ENCODE results near the gene PSMA2. TPM values are rescaled to one million over a fixed set of nuclear protein-coding genes. Genes with fewer than 3 reads are reported as not detected.
A peak's percentile ranks its signal among the peaks of the same experiment; 100 is the strongest.

PSMA2 gene
- polyA plus RNA-seq, 3 donors = 51.8 to 294 (median 283) TPM

GRCh38 chr7:42928754-42929153 is 3.2 kb downstream of the PSMA2 start:
- Histone ChIP-seq H3K79me2 (ENCODE audit: insufficient read depth, low read length) (peaks cover 85% of the 10 kb centered on the region), H4K20me1 (ENCODE audit: insufficient read depth, low read length) (peaks cover 45% of the 10 kb centered on the region), H3K4me3 (replicated peaks in 1 of 3; ENCODE audit: low read depth in 2 of 3, low read length in 3 of 3) (no peak overlapping the region), H3K9ac (ENCODE audit: insufficient read depth, low read length, poor library complexity, severe bottlenecking) (no peak overlapping the region), H3K27me3 (ENCODE audit: control insufficient read depth in 2 of 2, insufficient read depth in 2 of 2, low read length in 2 of 2) (no peaks in the 10 kb centered on the region), H3K27ac (ENCODE audit: low read depth in 1 of 2, low read length in 2 of 2) (no peak overlapping the region), H3K9me3 (replicated peaks in 1 of 2; ENCODE audit: control insufficient read depth in 1 of 2, insufficient read depth in 1 of 2, low read length in 2 of 2) (no peaks in the 10 kb centered on the region), H2AFZ (ENCODE audit: insufficient read depth, low read depth, low read length, poor library complexity, severe bottlenecking) (no peak overlapping the region), H3K36me3 (replicated peaks in 1 of 2; ENCODE audit: control insufficient read depth in 1 of 2, insufficient read depth in 2 of 2, low read length in 2 of 2) (peaks cover 22 to 26% of the 10 kb centered on the region in 2 donors), H3K4me2 (replicated peaks; ENCODE audit: extremely low read depth, low read length, poor library complexity, severe bottlenecking) (no peak overlapping the region), H3K4me1 (ENCODE audit: control insufficient read depth in 1 of 2, insufficient read depth in 2 of 2, low read length in 2 of 2) (peaks cover 36 to 51% of the 10 kb centered on the region in 2 donors)
- Mint-ChIP-seq H3K36me3 (peaks cover 21 to 25% of the 10 kb centered on the region in 2 donors), H3K27ac (peak overlapping the region in 3 of 7 donors; percentile 55 to 61 (median 56)), H3K9me3 (peaks cover 0 to 3% (median 0%) of the 10 kb centered on the region in 7 donors), H3K4me1 (peaks cover 61% of the 10 kb centered on the region), H3K27me3 (ENCODE audit: low read depth in 3 of 3) (no peaks in the 10 kb centered on the region), H3K4me3 (no peak overlapping the region)
- TF ChIP-seq CTCF (IDR thresholded peaks at IDR 0.05) = no peak
- DNase-seq = no peak
- intact Hi-C loops (cut with micrococcal nuclease) = no loop called here
- WGBS (ENCODE audit: insufficient coverage) = 100% methylated on average over 1 of the region's 3 CpGs

GRCh38 chr7:42926204-42926603 is 5.8 kb downstream of the PSMA2 start:
- Mint-ChIP-seq H3K4me1 (peaks cover 48% of the 10 kb centered on the region), H3K9me3 (no peaks in the 10 kb centered on the region), H3K4me3 (no peak overlapping the region), H3K36me3 (peaks cover 44 to 48% of the 10 kb centered on the region in 2 donors), H3K27me3 (ENCODE audit: low read depth in 3 of 3) (no peaks in the 10 kb centered on the region), H3K27ac (peak overlapping the region in 4 of 7 donors; percentile 3 to 50 (median 37))
- Histone ChIP-seq H3K27me3 (ENCODE audit: control insufficient read depth in 2 of 2, insufficient read depth in 2 of 2, low read length in 2 of 2) (no peaks in the 10 kb centered on the region), H3K9me3 (replicated peaks in 1 of 2; ENCODE audit: control insufficient read depth in 1 of 2, insufficient read depth in 1 of 2, low read length in 2 of 2) (no peaks in the 10 kb centered on the region), H3K27ac (ENCODE audit: low read depth in 1 of 2, low read length in 2 of 2) (peak overlapping the region in 1 of 2 donors; percentile 73), H3K4me1 (ENCODE audit: control insufficient read depth in 1 of 2, insufficient read depth in 2 of 2, low read length in 2 of 2) (peaks cover 23 to 34% of the 10 kb centered on the region in 2 donors), H3K4me3 (replicated peaks in 1 of 3; ENCODE audit: low read depth in 2 of 3, low read length in 3 of 3) (no peak overlapping the region), H3K79me2 (ENCODE audit: insufficient read depth, low read length) (peaks cover 59% of the 10 kb centered on the region), H3K9ac (ENCODE audit: insufficient read depth, low read length, poor library complexity, severe bottlenecking) (no peak overlapping the region), H3K36me3 (replicated peaks in 1 of 2; ENCODE audit: control insufficient read depth in 1 of 2, insufficient read depth in 2 of 2, low read length in 2 of 2) (peaks cover 47 to 52% of the 10 kb centered on the region in 2 donors), H2AFZ (ENCODE audit: insufficient read depth, low read depth, low read length, poor library complexity, severe bottlenecking) (no peak overlapping the region), H3K4me2 (replicated peaks; ENCODE audit: extremely low read depth, low read length, poor library complexity, severe bottlenecking) (peak overlapping the region; percentile 12), H4K20me1 (ENCODE audit: insufficient read depth, low read length) (peaks cover 45% of the 10 kb centered on the region)
- TF ChIP-seq CTCF (IDR thresholded peaks at IDR 0.05) = no peak
- peak in 1 of 3 donors; percentile 30 for DNase-seq
- WGBS (ENCODE audit: insufficient coverage) = no CpG with 5 or more reads among the region's 5 CpGs
- intact Hi-C loops (cut with micrococcal nuclease) = no loop called here
